Adrenal gland (tissue), 12 donors: ENCODE data around the gene PSMD13. TPM values are rescaled to one million over a fixed set of nuclear protein-coding genes. Genes with fewer than 3 reads are reported as not detected.
A peak's percentile ranks its signal among the peaks of the same experiment; 100 is the strongest.

Experiments
- DNase-seq, 7 donors: peaks; one replicate each; pipeline ENCODE4 v3.0.0-alpha.2; 2019 to 2020
- H3K27ac ChIP-seq, 5 donors: fragments of 200-600 bp; sonication (generic) in 4 of 5; 1 replicate in 3 of 5; 2 replicates in 2 of 5; pipeline versions ENCODE4 v1.5.1 to v1.8.0; 2016 to 2020; ENCODE audit warnings: mild to moderate bottlenecking in 1 of 5
- H3K27me3 ChIP-seq: fragments of 200-600 bp; 2 replicates; pipeline ENCODE4 v1.8.0; 2021
- H3K36me3 ChIP-seq, 2 donors: fragments of 200-600 bp; replicated peaks in 1 of 2; 1 replicate in 1 of 2; 2 replicates in 1 of 2; pipeline versions ENCODE4 v1.5.1 to v1.8.0; 2018 to 2022
- H3K4me1 ChIP-seq, 2 donors: fragments of 200-600 bp; replicated peaks in 1 of 2; 1 replicate in 1 of 2; 2 replicates in 1 of 2; pipeline versions ENCODE4 v1.5.1 to v1.8.0; 2018 to 2021
- H3K4me3 ChIP-seq, 4 donors: fragments of 200-600 bp; sonication (generic) in 3 of 4; one replicate each; pipeline ENCODE4 v1.5.1; 2016 to 2018
- H3K9me3 ChIP-seq, 3 donors: fragments of 200-600 bp; sonication (generic) in 1 of 3; replicated peaks in 1 of 3; 1 replicate in 2 of 3; 2 replicates in 1 of 3; pipeline versions ENCODE4 v1.5.1 to v1.8.0; 2016 to 2021
- POLR2A ChIP-seq, 2 donors: fragments of 450-650 bp; IDR thresholded peaks; one replicate each; pipeline ENCODE4 v1.6.1; 2017; ENCODE audit warnings: antibody characterized with exemption in 2 of 2, mild to moderate bottlenecking in 2 of 2, moderate library complexity in 1 of 2
- WGBS, 4 donors: extraction: QIAGEN DNeasy Blood & Tissue Kit in 2 of 4; methylation state at CpG; one replicate each; pipeline versions ENCODE4 v1.1.5 to v1.1.7; 2013 to 2017; 5-methylcytosine and 5-hydroxymethylcytosine counted together
- intact Hi-C, 2 donors: fragments of 100-400 bp; cut with DNase I; formaldehyde crosslinking; loops; one replicate each; pipeline versions ENCODE4 v1.14.1 to v1.15.0; 2022 to 2023
- polyA plus RNA-seq, 3 donors: library from polyadenylated mRNA; stranded (reverse); fragments of 200-250 nt in 2 of 3; fragments of 350-450 nt in 1 of 3; fragmentation: Illumina TruSeq in 1 of 3; extraction: RNeasy Lipid Tissue Mini Kit (QIAGEN cat#74804) in 1 of 3; gene quantifications; one replicate each; pipeline ENCODE4 v1.2.3, GENCODE V29; 2013 to 2014
- total RNA-seq, 9 donors: library from RNA; depleted of rRNA in 4 of 9; stranded (reverse); fragments of >200 nt in 4 of 9; fragments of 120-200 nt in 1 of 9; fragmentation: NEBNext Ultra II Directional in 1 of 9; extraction: Animal tissue kit (Norgen Biotek cat#: 25700) in 1 of 9; gene quantifications; one replicate each; pipeline versions ENCODE4 v1.1.0 to v1.2.4, GENCODE V29; 2013 to 2023
- TF ChIP-seq, protein P1 (sequence below), 6 experiments: fragments of 450-650 bp in 4 of 6; fragments of 200-600 bp in 2 of 6; sonication (generic) in 1 of 6; IDR thresholded peaks; 1 replicate in 5 of 6; 2 replicates in 1 of 6; pipeline versions ENCODE4 v1.5.1 to v1.8.0; 2016 to 2021; ENCODE audit warnings: antibody characterized with exemption in 6 of 6, mild to moderate bottlenecking in 2 of 6, moderate library complexity in 1 of 6
- donor health status: healthy with polysubstance abuse.
- donor health status: Bipolar disorder and iron deficiency.
- donor health status: DM: yes; HTN: yes; CAD: no.
- donor health status: DM: no; HTN: no; CAD: no.
- donor health status: DM: no; HTN: no; CAD: no.
- donor health status: DM: yes; HTN: yes; CAD: no.

The PSMD13 gene
- total and polyA plus RNA-seq, 12 donors: 62.2 to 174 (median 89.4) TPM

DNA sequence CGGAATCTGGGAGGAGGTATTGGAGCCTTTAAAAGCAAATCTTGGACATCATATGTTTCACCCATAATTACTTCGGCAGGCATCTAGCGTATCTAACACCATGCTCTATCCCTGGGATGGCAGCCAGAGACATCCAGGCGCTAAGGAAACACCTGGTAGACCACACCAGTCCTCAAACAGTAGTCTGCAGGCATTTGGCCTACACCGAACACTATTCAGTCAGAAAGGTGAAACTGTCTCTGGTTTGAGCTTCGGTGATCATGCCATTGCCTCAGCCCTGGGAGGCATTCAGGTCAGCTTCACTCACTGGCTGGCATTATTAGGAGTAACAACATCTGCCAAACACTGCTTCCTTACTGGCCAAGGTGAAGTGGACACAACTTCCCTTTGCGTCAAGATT lies 12.4 kb upstream of the PSMD13 start:
- H3K27ac ChIP-seq: no peak overlapping the region
- H3K27me3 ChIP-seq: no peaks in the 10 kb centered on the region
- no peaks in the 10 kb centered on the region for H3K4me1 ChIP-seq
- H3K9me3 ChIP-seq: no peaks in the 10 kb centered on the region
- peak in 2 of 7 donors; percentile 1 to 25 for DNase-seq
- no peak overlapping the region for H3K4me3 ChIP-seq
- H3K36me3 ChIP-seq: no peaks in the 10 kb centered on the region
- intact Hi-C loops: no loop called here
- WGBS, 4 donors: 85 to 95% (median 90%) methylated on average over 6 to 7 of the region's 7 CpGs
- no peak for TF ChIP-seq POLR2A (IDR thresholded peaks at IDR 0.05)
- TF ChIP-seq, protein P1, sequence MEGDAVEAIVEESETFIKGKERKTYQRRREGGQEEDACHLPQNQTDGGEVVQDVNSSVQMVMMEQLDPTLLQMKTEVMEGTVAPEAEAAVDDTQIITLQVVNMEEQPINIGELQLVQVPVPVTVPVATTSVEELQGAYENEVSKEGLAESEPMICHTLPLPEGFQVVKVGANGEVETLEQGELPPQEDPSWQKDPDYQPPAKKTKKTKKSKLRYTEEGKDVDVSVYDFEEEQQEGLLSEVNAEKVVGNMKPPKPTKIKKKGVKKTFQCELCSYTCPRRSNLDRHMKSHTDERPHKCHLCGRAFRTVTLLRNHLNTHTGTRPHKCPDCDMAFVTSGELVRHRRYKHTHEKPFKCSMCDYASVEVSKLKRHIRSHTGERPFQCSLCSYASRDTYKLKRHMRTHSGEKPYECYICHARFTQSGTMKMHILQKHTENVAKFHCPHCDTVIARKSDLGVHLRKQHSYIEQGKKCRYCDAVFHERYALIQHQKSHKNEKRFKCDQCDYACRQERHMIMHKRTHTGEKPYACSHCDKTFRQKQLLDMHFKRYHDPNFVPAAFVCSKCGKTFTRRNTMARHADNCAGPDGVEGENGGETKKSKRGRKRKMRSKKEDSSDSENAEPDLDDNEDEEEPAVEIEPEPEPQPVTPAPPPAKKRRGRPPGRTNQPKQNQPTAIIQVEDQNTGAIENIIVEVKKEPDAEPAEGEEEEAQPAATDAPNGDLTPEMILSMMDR (IDR thresholded peaks at IDR 0.05): no peak

DNA sequence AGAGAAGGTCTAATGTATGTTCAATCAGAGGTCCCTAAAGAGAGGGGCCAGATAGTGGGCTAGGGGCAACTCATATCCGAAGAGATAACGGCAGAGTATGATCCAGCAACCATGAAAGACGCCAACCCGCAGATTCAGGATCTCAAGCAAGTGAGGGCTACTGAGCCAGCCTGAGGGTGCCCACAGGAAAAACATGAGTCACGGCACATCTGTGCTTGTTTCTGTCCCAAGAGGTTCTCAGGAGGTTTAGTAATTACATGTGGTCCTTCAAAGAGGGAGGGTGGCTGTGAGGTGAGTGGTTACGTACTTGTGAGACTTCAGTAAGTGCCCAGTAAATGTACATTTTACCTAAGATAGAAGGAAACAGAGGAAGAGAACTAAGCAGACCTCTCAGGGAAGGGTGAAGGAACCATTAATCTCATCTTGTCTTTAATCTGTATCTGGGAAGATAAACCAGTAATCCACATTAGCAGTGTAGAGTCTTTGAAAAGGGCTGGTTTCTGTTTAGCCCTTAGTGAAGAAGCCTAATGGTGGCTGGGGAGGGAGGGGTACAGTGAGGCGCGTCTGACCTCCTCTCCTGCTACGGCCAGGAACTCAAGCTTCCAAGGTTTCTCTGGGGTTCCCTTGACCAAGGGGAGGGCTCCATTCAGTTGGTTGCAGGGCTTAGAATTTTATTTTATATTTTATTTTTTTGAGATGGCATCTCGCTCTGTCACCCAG lies 10.9 kb upstream of the PSMD13 start:
- H3K4me3 ChIP-seq: no peak overlapping the region
- DNase-seq: peak in 1 of 7 donors; percentile 40
- H3K4me1 ChIP-seq: no peaks in the 10 kb centered on the region

DNA sequence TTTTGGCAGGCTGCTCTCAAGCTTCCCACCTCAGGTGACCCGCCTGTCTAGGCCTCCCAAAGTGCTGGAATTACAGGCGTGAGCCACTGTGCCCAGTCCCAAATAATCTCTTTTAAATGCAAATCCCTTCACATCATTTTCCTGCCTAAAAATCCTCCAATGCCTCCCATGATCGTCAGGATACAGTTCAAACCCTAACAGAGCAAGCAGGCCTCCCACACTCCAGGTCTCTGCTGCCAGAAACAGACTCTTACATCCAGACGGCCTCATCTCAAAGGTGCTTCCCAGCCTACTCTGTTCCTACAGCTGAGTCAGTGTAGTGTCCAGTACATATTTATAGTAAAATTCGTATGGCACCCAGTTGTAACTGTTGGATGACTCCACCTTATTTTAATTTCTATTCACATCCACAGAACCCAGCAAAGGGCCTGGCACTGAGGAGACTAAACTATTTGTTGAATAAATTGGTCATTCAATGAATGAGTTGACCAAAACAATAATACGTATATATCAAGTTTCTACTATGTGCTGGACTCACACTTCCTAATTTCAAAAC lies 8.9 kb upstream of the PSMD13 start:
- Histone ChIP-seq H3K4me1 (no peaks in the 10 kb centered on the region), H3K9me3 (no peaks in the 10 kb centered on the region), H3K27me3 (no peaks in the 10 kb centered on the region), H3K36me3 (no peaks in the 10 kb centered on the region), H3K4me3 (no peak overlapping the region), H3K27ac (no peak overlapping the region)
- WGBS, 4 donors: 83 to 96% (median 85%) methylated on average over 6 of the region's 6 CpGs
- peak in 1 of 7 donors; percentile 30 for DNase-seq
- intact Hi-C loops: no loop called here
- TF ChIP-seq, protein P1 (IDR thresholded peaks at IDR 0.05): no peak
- TF ChIP-seq POLR2A (IDR thresholded peaks at IDR 0.05): no peak

More for the DNA sequence above, 10.9 kb upstream of the PSMD13 start:
- intact Hi-C loops: no loop called here
- Histone ChIP-seq H3K27me3 (no peaks in the 10 kb centered on the region), H3K27ac (no peak overlapping the region), H3K9me3 (no peaks in the 10 kb centered on the region), H3K36me3 (no peaks in the 10 kb centered on the region)
- TF ChIP-seq, protein P1 (IDR thresholded peaks at IDR 0.05): no peak
- 93 to 96% (median 95%) methylated on average over 10 of the region's 10 CpGs for whole genome bisulfite sequencing, 4 donors

DNA sequence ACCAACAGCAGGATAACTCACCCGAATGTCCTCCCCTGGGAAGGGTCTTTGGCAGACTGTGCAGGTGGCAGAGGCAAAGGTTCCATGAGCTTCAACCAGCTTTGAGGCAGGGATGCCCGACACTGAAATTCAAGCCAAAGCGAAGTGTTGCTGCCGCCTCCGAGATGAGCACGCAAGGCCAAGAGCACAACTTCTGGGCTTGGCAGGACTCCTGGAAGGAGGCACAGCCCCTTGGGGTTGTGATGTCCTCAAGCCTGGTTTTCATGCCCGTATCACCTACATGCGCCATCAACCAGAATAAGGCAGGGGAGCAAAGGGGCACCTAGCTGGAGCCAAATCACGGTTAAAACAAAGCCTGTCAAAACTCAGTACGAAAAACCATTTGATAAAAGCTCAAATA lies 6.3 kb upstream of the PSMD13 start:
- intact Hi-C loops: no loop called here
- Histone ChIP-seq H3K4me1 (peaks cover 6 to 8% of the 10 kb centered on the region in 2 donors), H3K4me3 (no peak overlapping the region), H3K27me3 (no peaks in the 10 kb centered on the region), H3K36me3 (no peaks in the 10 kb centered on the region), H3K9me3 (no peaks in the 10 kb centered on the region), H3K27ac (no peak overlapping the region)
- DNase-seq: peak in 2 of 7 donors; percentile 7 to 18
- 93 to 96% (median 93%) methylated on average over 10 of the region's 10 CpGs for WGBS, 4 donors
- TF ChIP-seq, protein P1 (IDR thresholded peaks at IDR 0.05): no peak
- no peak for TF ChIP-seq POLR2A (IDR thresholded peaks at IDR 0.05)
